K562 (cell line): ENCODE results near the gene TTC31. TPM values are rescaled to one million over a fixed set of nuclear protein-coding genes. Genes with fewer than 3 reads are reported as not detected.

Experiments used
- ATAC-seq: fragments of 200-7000 bp; cut with Tn5 transposase; 3 replicates; pipeline ENCODE4 v1.9.1; 2020; ENCODE audit warnings: moderate library complexity
- BruUV-seq: library from RNA; stranded (reverse); fragments of 400-500 nt; replicated peaks from 2 replicates; lab custom pipeline; 2021; lab: Mats Ljungman, UMichigan
- CTCF ChIA-PET: fragments of 300-600 bp; formaldehyde crosslinking; extraction: SDS; loops from one replicate; lab custom pipeline; 2021; ENCODE audit warnings: low intra/inter-chr PET ratio; lab: Yijun Ruan, JAX
- POLR2A ChIA-PET: fragments of 300-600, 350-650 bp; sonication (Branson Sonifier 250); formaldehyde crosslinking; extraction: SDS; loops from one replicate; lab custom pipeline; 2021; ENCODE audit warnings: antibody characterized with exemption, inconsistent platforms; lab: Yijun Ruan, JAX
- DNase-seq, 4 experiments: peaks; one replicate each; pipeline versions ENCODE4 v3.0.0 to v3.0.0-alpha.2; 2011 to 2018; ENCODE audit warnings: low spot score in 3 of 4, mixed read lengths in 3 of 4; ENCODE audit errors: extremely low read depth in 1 of 4
- FAIRE-seq: peaks from 2 replicates; lab custom pipeline; 2011; peaks lifted over from hg19 to GRCh38; lab: Jason Lieb, UNC
- H2AFZ ChIP-seq: 2 replicates; pipeline ENCODE4 v1.6.0; 2011; ENCODE audit warnings: low read depth, low read length, control low read depth, inconsistent platforms
- H3K27ac ChIP-seq: fragments of 200-600 bp; 3 replicates; pipeline ENCODE4 v1.8.0; 2011; ENCODE audit warnings: low read depth, mild to moderate bottlenecking, control low read depth, inconsistent platforms, low read length, moderate library complexity, mixed read lengths; ENCODE audit errors: extremely low read depth
- H3K27me3 ChIP-seq, 2 experiments: fragments of 300-600 bp in 1 of 2; 2 replicates in 1 of 2; 3 replicates in 1 of 2; pipeline versions ENCODE4 v1.6.0 to v1.8.0; 2011; ENCODE audit warnings: inconsistent platforms in 2 of 2, low read length in 2 of 2, mild to moderate bottlenecking in 1 of 2, mixed read lengths in 1 of 2, moderate library complexity in 1 of 2; ENCODE audit not compliant: control insufficient read depth in 2 of 2, insufficient read depth in 2 of 2
- H3K36me3 ChIP-seq: fragments of 300-600 bp; 3 replicates; pipeline ENCODE4 v1.8.0; 2011; ENCODE audit warnings: mild to moderate bottlenecking, low read length, inconsistent platforms; ENCODE audit not compliant: control insufficient read depth, insufficient read depth
- H3K4me1 ChIP-seq, 2 experiments: fragments of 200-600 bp in 1 of 2; replicated peaks in 1 of 2; 2 replicates in 1 of 2; 3 replicates in 1 of 2; pipeline versions ENCODE4 v1.5.1 to v1.8.0; 2011; ENCODE audit warnings: inconsistent platforms in 2 of 2, low read length in 2 of 2, mild to moderate bottlenecking in 1 of 2, mixed read lengths in 1 of 2, moderate library complexity in 1 of 2; ENCODE audit not compliant: control insufficient read depth in 2 of 2, insufficient read depth in 2 of 2
- H3K4me2 ChIP-seq: 2 replicates; pipeline ENCODE4 v1.6.1; 2011; ENCODE audit warnings: low read length, control low read depth, inconsistent platforms, mixed read lengths; ENCODE audit not compliant: insufficient read depth
- H3K4me3 ChIP-seq: fragments of 200-600 bp; sonication (generic), shearing (Covaris generic); 2 replicates; pipeline ENCODE4 v1.5.1; 2016; ENCODE audit warnings: control low read depth, inconsistent platforms
- H3K79me2 ChIP-seq: fragments of 200-600 bp; 3 replicates; pipeline ENCODE4 v1.8.0; 2011; ENCODE audit warnings: low read length, inconsistent platforms; ENCODE audit not compliant: control insufficient read depth, insufficient read depth
- H3K9ac ChIP-seq, 2 experiments: 2 replicates each; pipeline versions ENCODE4 v1.6.0 to v1.6.1; 2011; ENCODE audit warnings: low read depth in 2 of 2, low read length in 2 of 2, control low read depth in 1 of 2, inconsistent platforms in 1 of 2, mild to moderate bottlenecking in 1 of 2, mixed read lengths in 1 of 2; ENCODE audit not compliant: insufficient read depth in 1 of 2
- H3K9me1 ChIP-seq: one replicate; pipeline ENCODE4 v1.6.0; 2011; ENCODE audit warnings: inconsistent platforms, mild to moderate bottlenecking, low read length, moderate library complexity; ENCODE audit not compliant: control insufficient read depth, insufficient read depth
- H3K9me3 ChIP-seq: replicated peaks from 2 replicates; pipeline ENCODE4 v1.5.1; 2011; ENCODE audit warnings: low read depth, low read length, inconsistent platforms; ENCODE audit not compliant: control insufficient read depth, insufficient read depth
- H4K20me1 ChIP-seq: replicated peaks from 2 replicates; pipeline ENCODE4 v1.6.1; 2011; ENCODE audit warnings: low read length, inconsistent platforms, mixed read lengths; ENCODE audit not compliant: control insufficient read depth, insufficient read depth
- ATF6 ChIP-seq: sonication (generic); formaldehyde crosslinking; IDR thresholded peaks from 2 replicates; pipeline ENCODE4 v1.4.0; 2020; ENCODE audit warnings: mild to moderate bottlenecking, missing genetic modification reagents
- CHCHD3 ChIP-seq: fragments of 250-450 bp; sonication (Bioruptor Pico); IDR thresholded peaks from 2 replicates; pipeline ENCODE4 v2.1.2; 2022; ENCODE audit warnings: mild to moderate bottlenecking
- FOXK2 ChIP-seq, 2 experiments: fragments of 450-650 bp; IDR thresholded peaks in 1 of 2; conservative IDR thresholded peaks in 1 of 2; 2 replicates each; pipeline ENCODE4 v1.6.1; 2016; ENCODE audit warnings: low read depth in 2 of 2, mild to moderate bottlenecking in 1 of 2
- FUS ChIP-seq: fragments of 200-400 bp; formaldehyde crosslinking; optimal IDR thresholded peaks from 2 replicates; pipeline ENCODE3; 2017; ENCODE audit warnings: low read depth, low read length
- NR2C2 ChIP-seq, 2 experiments: fragments of 200-800 bp in 1 of 2; sonication (Bioruptor generic) in 1 of 2; sonication (generic) in 1 of 2; formaldehyde crosslinking in 1 of 2; IDR thresholded peaks; 2 replicates each; pipeline versions ENCODE4 v1.6.1 to v1.8.0; 2016 to 2022; ENCODE audit warnings: mild to moderate bottlenecking in 1 of 2, missing compliant biosample characterization in 1 of 2, missing genetic modification characterization in 1 of 2, missing genetic modification reagents in 1 of 2
- WGBS: fragments of 100-300 bp; shearing (Covaris generic); methylation state at CpG from one replicate; pipeline ENCODE4 v1.1.6; 2016; ENCODE audit warnings: low coverage, mixed read lengths; ENCODE audit not compliant: insufficient coverage; ENCODE audit errors: missing lambda C conversion rate; 5-methylcytosine and 5-hydroxymethylcytosine counted together
- in situ Hi-C: fragments of 300-500 bp; cut with MboI; formaldehyde crosslinking; loops from 4 replicates; pipeline ENCODE4 v1.15.0; 2018; ENCODE audit warnings: inconsistent platforms, mixed read lengths
- intact Hi-C: fragments of 100-400 bp; cut with micrococcal nuclease; formaldehyde crosslinking; loops from 2 replicates; pipeline ENCODE4 v1.14.2; 2022
- polyA plus RNA-seq, 8 experiments: library from polyadenylated mRNA; depleted of rRNA in 4 of 8; stranded (reverse) in 5 of 8; unstranded in 3 of 8; fragments of >200 nt; fragmentation: Nextera tagmentation in 2 of 8; fragmentation: Illumina TruSeq in 1 of 8; extraction: Ambion mirVana in 2 of 8; extraction: Trizol in 1 of 8; gene quantifications; 2 replicates each; pipeline versions ENCODE4 v1.2.1 to v1.2.3, GENCODE V29; 2011 to 2014; ENCODE audit warnings: inconsistent platforms in 1 of 8, missing spikeins in 1 of 8
- total RNA-seq, 7 experiments: library from RNA; depleted of rRNA in 6 of 7; stranded (reverse); fragments of >200 nt in 6 of 7; fragmentation: Illumina TruSeq in 2 of 7; extraction: Trizol in 2 of 7; gene quantifications; 2 replicates each; pipeline versions ENCODE4 v1.2.1 to v1.2.3, GENCODE V29; 2011 to 2021; ENCODE audit warnings: low replicate concordance in 1 of 7
- TF ChIP-seq, protein P1 (sequence below): sonication (generic); formaldehyde crosslinking; IDR thresholded peaks from 2 replicates; pipeline ENCODE4 v1.5.0; 2020; ENCODE audit warnings: missing genetic modification reagents

TTC31 gene
- total and polyA plus RNA-seq, 9 of the 15 experiments (the other 6 are each of a cell fraction or from before 2014, with no cell fraction given), result 4.7 to 30.5 (median 15.9) TPM

DNA sequence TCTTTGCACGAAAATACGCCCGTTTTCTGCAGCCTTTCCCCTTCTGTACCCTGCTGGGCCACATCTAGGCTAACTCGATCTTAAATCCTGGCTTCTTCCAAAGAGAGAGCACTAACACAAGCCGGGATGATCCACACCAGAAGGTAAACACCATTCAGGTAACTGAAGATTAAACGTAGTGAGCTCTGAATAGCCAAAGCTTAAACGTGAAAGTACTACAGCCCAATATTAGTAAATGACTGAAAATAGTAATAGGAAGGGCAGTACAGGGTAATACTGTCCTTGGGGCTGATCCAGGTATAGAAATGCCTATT, 10.0 kb upstream of the TTC31 start (continued):
- no peak for TF ChIP-seq ATF6 (CRISPR knock-in tag)
- peak; percentile 46 to 68 for TF ChIP-seq FOXK2 (conservative IDR thresholded peaks at IDR 0.05 in 1 of 2, IDR thresholded peaks at IDR 0.05 in 1 of 2; ENCODE audit: low read depth in 2 of 2)
- TF ChIP-seq NR2C2 (CRISPR knock-in tag; IDR thresholded peaks at IDR 0.05), result no peak
- TF ChIP-seq NR2C2 (tag; IDR thresholded peaks at IDR 0.05), result peak; percentile 97; the same call in 1 of the 2 replicates
- no peak for TF ChIP-seq CHCHD3 (CRISPR knock-in tag)

DNA sequence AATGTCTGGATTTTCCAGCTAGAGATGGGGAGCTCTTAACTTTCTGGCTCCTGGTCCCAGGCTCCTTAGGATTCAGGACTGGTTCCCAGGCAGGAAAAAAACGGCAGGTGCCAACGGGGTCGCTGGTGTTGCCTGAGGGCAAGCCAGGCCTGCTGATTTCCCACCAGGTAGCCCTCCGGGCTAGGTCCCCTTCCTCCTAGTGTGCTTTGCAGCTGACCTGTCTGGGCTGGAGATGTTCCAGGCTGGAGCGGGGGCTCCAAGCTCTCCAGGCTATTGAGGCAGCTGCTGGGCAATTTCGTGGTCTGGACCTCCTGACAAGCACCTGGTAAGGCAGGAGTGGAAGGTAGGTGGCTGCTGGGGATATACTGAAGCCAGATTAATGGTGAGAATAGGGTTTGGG, 8.4 kb upstream of the TTC31 start:
- H3K27ac ChIP-seq, result no peak overlapping the region
- H3K27me3 ChIP-seq, result no peaks in the 10 kb centered on the region
- DNase-seq (no peak), FAIRE-seq (no peak), ATAC-seq (no peak)
- H3K9ac ChIP-seq, result no peak overlapping the region
- H3K4me2 ChIP-seq, result no peak overlapping the region
- peaks cover 24% of the 10 kb centered on the region; the same call in 2 of the 3 replicates for H3K36me3 ChIP-seq
- 91% methylated on average over 6 of the region's 6 CpGs for WGBS
- BruUV-seq, result no TSS peak
- H3K9me3 ChIP-seq, result no peaks in the 10 kb centered on the region
- CTCF ChIA-PET, result no interaction called here
- H3K9me1 ChIP-seq, result peaks cover 4% of the 10 kb centered on the region
- intact Hi-C loops, result loop anchor here (2.0 to 5.0 kb wide), 2 partner anchors 77 to 142 kb away; no protein-coding TSS in a partner anchor
- in situ Hi-C loops, result no loop called here
- H2AFZ ChIP-seq, result no peak overlapping the region
- peaks cover 13% of the 10 kb centered on the region; the same call in 2 of the 3 replicates for H3K79me2 ChIP-seq
- no peaks in the 10 kb centered on the region for H4K20me1 ChIP-seq
- TF ChIP-seq, protein P1, sequence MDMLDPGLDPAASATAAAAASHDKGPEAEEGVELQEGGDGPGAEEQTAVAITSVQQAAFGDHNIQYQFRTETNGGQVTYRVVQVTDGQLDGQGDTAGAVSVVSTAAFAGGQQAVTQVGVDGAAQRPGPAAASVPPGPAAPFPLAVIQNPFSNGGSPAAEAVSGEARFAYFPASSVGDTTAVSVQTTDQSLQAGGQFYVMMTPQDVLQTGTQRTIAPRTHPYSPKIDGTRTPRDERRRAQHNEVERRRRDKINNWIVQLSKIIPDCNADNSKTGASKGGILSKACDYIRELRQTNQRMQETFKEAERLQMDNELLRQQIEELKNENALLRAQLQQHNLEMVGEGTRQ (CRISPR knock-in tag), result no peak
- no peak for TF ChIP-seq FUS
- no peak overlapping the region for H3K4me3 ChIP-seq
- H3K4me1 ChIP-seq, result peaks cover 11 to 16% of the 10 kb centered on the region in 2 experiments; a peak in 3 of 5 replicates
- POLR2A ChIA-PET, result interaction anchor here (0.7 to 4.0 kb wide), 3 partner anchors 7 to 139 kb away, joined by 3 to 28 read pairs (median 4); partner anchors contain the start of genes CCDC142 and TTC31
